Measurements from ENCODE around the gene TLDC2.

TLDC2 gene

GRCh38 chr20:36875702-36876472, at the start of gene TLDC2:
Gene TLDC2, plus strand, starts transcription at chr20:36876138. Its CDS starts 37 bp downstream, at chr20:36876175.
- in situ Hi-C loops (cut with MboI; ENCODE audit: low pct_unique_long_range_greater_than_20kb, low sequenced_read_pairs, unreplicated experiment) = loop anchor here (25.0 kb wide), 1 partner anchor 264 kb away; the partner anchor contains the start of gene RAB5IF
- TF ChIP-seq, protein P1, sequence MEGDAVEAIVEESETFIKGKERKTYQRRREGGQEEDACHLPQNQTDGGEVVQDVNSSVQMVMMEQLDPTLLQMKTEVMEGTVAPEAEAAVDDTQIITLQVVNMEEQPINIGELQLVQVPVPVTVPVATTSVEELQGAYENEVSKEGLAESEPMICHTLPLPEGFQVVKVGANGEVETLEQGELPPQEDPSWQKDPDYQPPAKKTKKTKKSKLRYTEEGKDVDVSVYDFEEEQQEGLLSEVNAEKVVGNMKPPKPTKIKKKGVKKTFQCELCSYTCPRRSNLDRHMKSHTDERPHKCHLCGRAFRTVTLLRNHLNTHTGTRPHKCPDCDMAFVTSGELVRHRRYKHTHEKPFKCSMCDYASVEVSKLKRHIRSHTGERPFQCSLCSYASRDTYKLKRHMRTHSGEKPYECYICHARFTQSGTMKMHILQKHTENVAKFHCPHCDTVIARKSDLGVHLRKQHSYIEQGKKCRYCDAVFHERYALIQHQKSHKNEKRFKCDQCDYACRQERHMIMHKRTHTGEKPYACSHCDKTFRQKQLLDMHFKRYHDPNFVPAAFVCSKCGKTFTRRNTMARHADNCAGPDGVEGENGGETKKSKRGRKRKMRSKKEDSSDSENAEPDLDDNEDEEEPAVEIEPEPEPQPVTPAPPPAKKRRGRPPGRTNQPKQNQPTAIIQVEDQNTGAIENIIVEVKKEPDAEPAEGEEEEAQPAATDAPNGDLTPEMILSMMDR (IDR thresholded peaks at IDR 0.05; ENCODE audit: extremely low read depth, insufficient read depth, missing control alignments) = no peak
- no peak for DNase-seq (ENCODE audit: low spot score)

DNA sequence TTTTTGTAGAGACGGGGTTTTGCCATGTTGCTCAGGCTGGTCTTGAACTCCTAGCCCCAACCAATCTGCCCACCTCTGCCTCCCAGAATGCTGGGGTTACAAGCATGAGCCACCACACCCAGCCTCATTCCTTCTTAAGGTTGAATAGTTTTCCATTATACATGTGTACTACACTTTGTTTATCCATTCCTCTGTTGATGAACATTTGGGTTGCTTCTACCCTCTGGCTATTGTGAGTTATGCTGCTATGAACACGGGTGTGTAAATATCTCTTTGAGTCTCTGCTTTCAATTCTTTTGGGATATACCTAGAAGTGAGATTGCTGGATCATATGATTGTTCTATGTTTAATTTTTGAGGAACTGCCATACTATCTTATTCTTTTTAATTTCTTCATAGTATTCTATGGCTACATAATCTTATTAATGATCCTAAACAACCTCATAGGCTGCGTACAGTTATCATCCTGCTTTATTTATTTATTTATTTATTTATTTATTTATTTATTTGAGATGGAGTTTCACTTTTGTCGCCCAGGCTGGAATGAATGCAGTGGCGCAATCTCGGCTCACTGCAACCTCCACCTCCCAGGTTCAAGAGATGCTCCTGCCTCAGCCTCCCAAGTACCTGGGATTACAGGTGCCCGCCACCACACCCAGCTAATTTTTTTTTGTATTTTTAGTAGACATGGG, 49.2 kb upstream of the TLDC2 start:
- no peak for DNase-seq (ENCODE audit: low spot score)
- in situ Hi-C loops (cut with MboI; ENCODE audit: low pct_unique_long_range_greater_than_20kb, low sequenced_read_pairs, unreplicated experiment) = no loop called here

DNA sequence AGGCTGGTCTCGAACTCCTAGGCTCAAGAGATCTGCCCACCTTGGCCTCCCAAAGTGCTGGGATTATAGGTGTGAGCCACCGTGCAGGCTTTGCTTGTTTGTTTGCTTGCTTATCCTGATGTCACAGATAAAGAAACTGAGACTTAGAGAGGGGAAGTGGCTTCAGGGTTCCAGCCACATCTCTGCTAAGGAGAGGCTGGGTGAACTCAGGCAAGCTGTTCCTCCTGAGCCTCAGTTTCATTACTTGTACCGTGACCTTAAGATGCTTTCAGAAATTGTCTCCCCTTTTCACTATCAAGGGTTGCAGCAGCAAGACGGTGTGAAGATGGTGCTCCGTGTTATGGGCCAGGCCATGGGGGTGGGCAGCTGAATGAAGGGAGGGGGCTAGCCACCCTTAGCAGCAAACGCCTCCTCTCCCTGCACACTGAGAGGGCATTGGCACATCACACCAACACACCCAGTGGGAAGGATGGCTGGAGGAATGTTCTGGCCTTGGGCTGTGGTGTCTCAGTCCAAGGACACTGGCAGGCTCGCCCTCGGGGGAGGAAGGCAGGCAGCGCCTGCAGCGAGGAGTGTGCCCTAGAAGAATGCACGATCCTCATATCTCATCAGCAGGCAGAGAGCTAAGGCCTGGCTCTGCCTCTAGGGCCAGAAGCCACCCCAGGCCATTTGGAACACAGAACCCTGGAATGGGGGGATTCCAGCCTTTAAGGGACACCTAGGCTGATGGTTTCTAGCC, 48.2 kb upstream of the TLDC2 start:
- in situ Hi-C loops (cut with MboI; ENCODE audit: low pct_unique_long_range_greater_than_20kb, low sequenced_read_pairs, unreplicated experiment) = no loop called here
- TF ChIP-seq, protein P1 (IDR thresholded peaks at IDR 0.05; ENCODE audit: extremely low read depth, insufficient read depth, missing control alignments) = no peak
- DNase-seq (ENCODE audit: low spot score) = peak; percentile 79

More for the DNA sequence above, 49.2 kb upstream of the TLDC2 start:
- TF ChIP-seq, protein P1 (IDR thresholded peaks at IDR 0.05; ENCODE audit: extremely low read depth, insufficient read depth, missing control alignments) = no peak

GRCh38 chr20:36830791-36831691, 44.9 kb upstream of the TLDC2 start:
- in situ Hi-C loops (cut with MboI; ENCODE audit: low pct_unique_long_range_greater_than_20kb, low sequenced_read_pairs, unreplicated experiment) = no loop called here
- TF ChIP-seq, protein P1 (IDR thresholded peaks at IDR 0.05; ENCODE audit: extremely low read depth, insufficient read depth, missing control alignments) = no peak
- DNase-seq (ENCODE audit: low spot score) = no peak

GRCh38 chr20:36832791-36833190, 43.1 kb upstream of the TLDC2 start:
- in situ Hi-C loops (cut with MboI; ENCODE audit: low pct_unique_long_range_greater_than_20kb, low sequenced_read_pairs, unreplicated experiment) = no loop called here
- TF ChIP-seq, protein P1 (IDR thresholded peaks at IDR 0.05; ENCODE audit: extremely low read depth, insufficient read depth, missing control alignments) = no peak
- DNase-seq (ENCODE audit: low spot score) = no peak
